ENCODE measurements around the gene TTLL11.
"Not testable (repeated sequence)": the region's sequence is repeated elsewhere in the genome, so short reads cannot be mapped to it uniquely, and the experiment has no call there.

TTLL11 gene

GRCh38 chr9:121895818-121896544 lies 197.1 kb downstream of the TTLL11 start:
- peak; percentile 51 for DNase-seq
- H3K79me2 ChIP-seq (ENCODE audit: control insufficient read depth, insufficient read depth, low read length), result no peaks in the 10 kb centered on the region

GRCh38 chr9:121895358-121895757 lies 197.8 kb downstream of the TTLL11 start:
- H2BK5ac ChIP-seq (ENCODE audit: low read length), result no peak overlapping the region
- H3K4me1 ChIP-seq (ENCODE audit: control insufficient read depth, low read depth, low read length), result no peaks in the 10 kb centered on the region
- no peak overlapping the region for H3K9ac ChIP-seq (ENCODE audit: low read length)
- H3K27me3 ChIP-seq (ENCODE audit: insufficient read depth, low read length, poor library complexity), result no peaks in the 10 kb centered on the region
- no peak overlapping the region for H2BK120ac ChIP-seq (ENCODE audit: low read depth, low read length)
- no peak overlapping the region for H4K8ac ChIP-seq (ENCODE audit: low read depth, low read length)
- H3K79me1 ChIP-seq (ENCODE audit: low read length), result no peaks in the 10 kb centered on the region
- H3K4me2 ChIP-seq (ENCODE audit: low read length), result no peak overlapping the region
- no peaks in the 10 kb centered on the region for H3K79me2 ChIP-seq (ENCODE audit: control insufficient read depth, insufficient read depth, low read length)
- DNase-seq, result peak; percentile 40
- H3K23ac ChIP-seq (ENCODE audit: low read length), result peak overlapping the region; percentile 30
- no peak overlapping the region for H3K27ac ChIP-seq (ENCODE audit: low read depth, low read length)
- H3K4ac ChIP-seq (ENCODE audit: low read depth, low read length), result no peak overlapping the region
- H3K4me3 ChIP-seq (ENCODE audit: low read length), result no peak overlapping the region
- no peak overlapping the region for H3K56ac ChIP-seq (ENCODE audit: low read length)
- no peak overlapping the region for H3K18ac ChIP-seq (ENCODE audit: low read length)
- no peak overlapping the region for H2AK5ac ChIP-seq (ENCODE audit: low read length)
- H2BK15ac ChIP-seq (replicated peaks; ENCODE audit: low read depth), result no peak overlapping the region
- 100% methylated on average over 4 of the region's 7 CpGs for WGBS (ENCODE audit: extremely low coverage, insufficient coverage, low lambda C conversion rate)
- no peaks in the 10 kb centered on the region for H3K36me3 ChIP-seq (ENCODE audit: control insufficient read depth, insufficient read depth, low read length)
- H4K5ac ChIP-seq (ENCODE audit: low read length), result no peak overlapping the region

More at GRCh38 chr9:121895818-121896544, 197.1 kb downstream of the TTLL11 start:
- no peak overlapping the region for H3K23ac ChIP-seq (ENCODE audit: low read length)
- no peak overlapping the region for H3K27ac ChIP-seq (ENCODE audit: low read depth, low read length)
- no peaks in the 10 kb centered on the region for H3K79me1 ChIP-seq (ENCODE audit: low read length)
- no peak overlapping the region for H4K8ac ChIP-seq (ENCODE audit: low read depth, low read length)
- H3K4ac ChIP-seq (ENCODE audit: low read depth, low read length), result no peak overlapping the region
- H2AK5ac ChIP-seq (ENCODE audit: low read length), result no peak overlapping the region
- H2BK15ac ChIP-seq (replicated peaks; ENCODE audit: low read depth), result no peak overlapping the region
- WGBS (ENCODE audit: extremely low coverage, insufficient coverage, low lambda C conversion rate), result no CpG with 5 or more reads among the region's 12 CpGs
- no peaks in the 10 kb centered on the region for H3K36me3 ChIP-seq (ENCODE audit: control insufficient read depth, insufficient read depth, low read length)
- H2BK5ac ChIP-seq (ENCODE audit: low read length), result no peak overlapping the region
- H3K4me2 ChIP-seq (ENCODE audit: low read length), result no peak overlapping the region
- H3K4me3 ChIP-seq (ENCODE audit: low read length), result no peak overlapping the region
- no peak overlapping the region for H4K5ac ChIP-seq (ENCODE audit: low read length)
- H2BK120ac ChIP-seq (ENCODE audit: low read depth, low read length), result no peak overlapping the region
- H3K18ac ChIP-seq (ENCODE audit: low read length), result no peak overlapping the region
- no peaks in the 10 kb centered on the region for H3K4me1 ChIP-seq (ENCODE audit: control insufficient read depth, low read depth, low read length)
- no peak overlapping the region for H3K9ac ChIP-seq (ENCODE audit: low read length)
- H3K27me3 ChIP-seq (ENCODE audit: insufficient read depth, low read length, poor library complexity), result no peaks in the 10 kb centered on the region
- no peak overlapping the region for H3K56ac ChIP-seq (ENCODE audit: low read length)

- H3K4ac ChIP-seq (ENCODE audit: low read depth, low read length); H2BK5ac ChIP-seq (ENCODE audit: low read length); H3K4me3 ChIP-seq (ENCODE audit: low read length); H4K8ac ChIP-seq (ENCODE audit: low read depth, low read length); H3K4me2 ChIP-seq (ENCODE audit: low read length); H3K23ac ChIP-seq (ENCODE audit: low read length); H3K9ac ChIP-seq (ENCODE audit: low read length); DNase-seq; H2BK120ac ChIP-seq (ENCODE audit: low read depth, low read length); H3K56ac ChIP-seq (ENCODE audit: low read length); H3K4me1 ChIP-seq (ENCODE audit: control insufficient read depth, low read depth, low read length); H3K36me3 ChIP-seq (ENCODE audit: control insufficient read depth, insufficient read depth, low read length); H3K79me2 ChIP-seq (ENCODE audit: control insufficient read depth, insufficient read depth, low read length); H4K5ac ChIP-seq (ENCODE audit: low read length); H2AK5ac ChIP-seq (ENCODE audit: low read length); H3K79me1 ChIP-seq (ENCODE audit: low read length); H3K18ac ChIP-seq (ENCODE audit: low read length); H3K27me3 ChIP-seq (ENCODE audit: insufficient read depth, low read length, poor library complexity); H2BK15ac ChIP-seq (replicated peaks; ENCODE audit: low read depth); H3K27ac ChIP-seq (ENCODE audit: low read depth, low read length): not testable (repeated sequence)
- no CpG with 5 or more reads among the region's 2 CpGs for WGBS (ENCODE audit: extremely low coverage, insufficient coverage, low lambda C conversion rate)
Observed at GRCh38 chr9:121894380-121894779, 198.7 kb downstream of the TTLL11 start.

- no peak overlapping the region for H4K5ac ChIP-seq (ENCODE audit: low read length)
Observed at GRCh38 chr9:121893786-121894185, 199.3 kb downstream of the TTLL11 start.

GRCh38 chr9:121892706-121893105 lies 200.4 kb downstream of the TTLL11 start:
- H3K79me2 ChIP-seq (ENCODE audit: control insufficient read depth, insufficient read depth, low read length), result no peaks in the 10 kb centered on the region
- no peak overlapping the region for H2BK15ac ChIP-seq (replicated peaks; ENCODE audit: low read depth)
- WGBS (ENCODE audit: extremely low coverage, insufficient coverage, low lambda C conversion rate), result no CpG with 5 or more reads among the region's 5 CpGs

More at GRCh38 chr9:121893786-121894185, 199.3 kb downstream of the TTLL11 start:
- Histone ChIP-seq H2BK5ac (ENCODE audit: low read length) (no peak overlapping the region), H3K4me3 (ENCODE audit: low read length) (no peak overlapping the region), H3K27ac (ENCODE audit: low read depth, low read length) (no peak overlapping the region), H3K79me1 (ENCODE audit: low read length) (no peaks in the 10 kb centered on the region), H2BK15ac (replicated peaks; ENCODE audit: low read depth) (no peak overlapping the region), H3K23ac (ENCODE audit: low read length) (no peak overlapping the region), H3K56ac (ENCODE audit: low read length) (no peak overlapping the region), H3K27me3 (ENCODE audit: insufficient read depth, low read length, poor library complexity) (no peaks in the 10 kb centered on the region), H3K4me2 (ENCODE audit: low read length) (no peak overlapping the region), H3K4me1 (ENCODE audit: control insufficient read depth, low read depth, low read length) (no peaks in the 10 kb centered on the region), H3K36me3 (ENCODE audit: control insufficient read depth, insufficient read depth, low read length) (no peaks in the 10 kb centered on the region), H3K18ac (ENCODE audit: low read length) (no peak overlapping the region), H3K9ac (ENCODE audit: low read length) (no peak overlapping the region), H2AK5ac (ENCODE audit: low read length) (no peak overlapping the region), H3K79me2 (ENCODE audit: control insufficient read depth, insufficient read depth, low read length) (no peaks in the 10 kb centered on the region), H2BK120ac (ENCODE audit: low read depth, low read length) (no peak overlapping the region), H3K4ac (ENCODE audit: low read depth, low read length) (no peak overlapping the region), H4K8ac (ENCODE audit: low read depth, low read length) (no peak overlapping the region)
- DNase-seq, result no peak
- WGBS (ENCODE audit: extremely low coverage, insufficient coverage, low lambda C conversion rate), result no CpG with 5 or more reads among the region's 3 CpGs

GRCh38 chr9:121890746-121891145 lies 202.4 kb downstream of the TTLL11 start:
- H2BK120ac ChIP-seq (ENCODE audit: low read depth, low read length), result no peak overlapping the region
- no peaks in the 10 kb centered on the region for H3K36me3 ChIP-seq (ENCODE audit: control insufficient read depth, insufficient read depth, low read length)
- H3K23ac ChIP-seq (ENCODE audit: low read length), result no peak overlapping the region
- no peak overlapping the region for H2BK5ac ChIP-seq (ENCODE audit: low read length)
- no CpG with 5 or more reads among the region's 2 CpGs for WGBS (ENCODE audit: extremely low coverage, insufficient coverage, low lambda C conversion rate)
- H3K9ac ChIP-seq (ENCODE audit: low read length), result no peak overlapping the region
- H3K79me1 ChIP-seq (ENCODE audit: low read length), result no peaks in the 10 kb centered on the region
- H3K56ac ChIP-seq (ENCODE audit: low read length), result no peak overlapping the region
- no peak overlapping the region for H3K4ac ChIP-seq (ENCODE audit: low read depth, low read length)
- no peak overlapping the region for H3K27ac ChIP-seq (ENCODE audit: low read depth, low read length)
- no peaks in the 10 kb centered on the region for H3K27me3 ChIP-seq (ENCODE audit: insufficient read depth, low read length, poor library complexity)
- peaks cover 2% of the 10 kb centered on the region for H3K4me1 ChIP-seq (ENCODE audit: control insufficient read depth, low read depth, low read length)
- DNase-seq, result no peak
- H3K4me2 ChIP-seq (ENCODE audit: low read length), result no peak overlapping the region
- H2BK15ac ChIP-seq (replicated peaks; ENCODE audit: low read depth), result no peak overlapping the region
- H2AK5ac ChIP-seq (ENCODE audit: low read length), result no peak overlapping the region
- no peak overlapping the region for H4K5ac ChIP-seq (ENCODE audit: low read length)
- H3K79me2 ChIP-seq (ENCODE audit: control insufficient read depth, insufficient read depth, low read length), result no peaks in the 10 kb centered on the region
- no peak overlapping the region for H3K4me3 ChIP-seq (ENCODE audit: low read length)
- no peak overlapping the region for H4K8ac ChIP-seq (ENCODE audit: low read depth, low read length)
- no peak overlapping the region for H3K18ac ChIP-seq (ENCODE audit: low read length)

More at GRCh38 chr9:121892706-121893105, 200.4 kb downstream of the TTLL11 start:
- H3K79me1 ChIP-seq (ENCODE audit: low read length), result no peaks in the 10 kb centered on the region
- no peak overlapping the region for H3K4me2 ChIP-seq (ENCODE audit: low read length)
- H3K4me1 ChIP-seq (ENCODE audit: control insufficient read depth, low read depth, low read length), result no peaks in the 10 kb centered on the region
- H2BK120ac ChIP-seq (ENCODE audit: low read depth, low read length), result no peak overlapping the region
- no peak overlapping the region for H2AK5ac ChIP-seq (ENCODE audit: low read length)
- DNase-seq, result no peak
- H4K5ac ChIP-seq (ENCODE audit: low read length), result no peak overlapping the region
- no peak overlapping the region for H3K27ac ChIP-seq (ENCODE audit: low read depth, low read length)
- no peak overlapping the region for H2BK5ac ChIP-seq (ENCODE audit: low read length)
- H3K4ac ChIP-seq (ENCODE audit: low read depth, low read length), result no peak overlapping the region
- H3K23ac ChIP-seq (ENCODE audit: low read length), result no peak overlapping the region
- H3K9ac ChIP-seq (ENCODE audit: low read length), result no peak overlapping the region
- no peak overlapping the region for H3K4me3 ChIP-seq (ENCODE audit: low read length)
- H3K27me3 ChIP-seq (ENCODE audit: insufficient read depth, low read length, poor library complexity), result no peaks in the 10 kb centered on the region
- no peak overlapping the region for H4K8ac ChIP-seq (ENCODE audit: low read depth, low read length)
- no peaks in the 10 kb centered on the region for H3K36me3 ChIP-seq (ENCODE audit: control insufficient read depth, insufficient read depth, low read length)
- no peak overlapping the region for H3K56ac ChIP-seq (ENCODE audit: low read length)
- H3K18ac ChIP-seq (ENCODE audit: low read length), result no peak overlapping the region
